H9 (cell line): ENCODE results near the gene CNIH2. TPM values are rescaled to one million over a fixed set of nuclear protein-coding genes. Genes with fewer than 3 reads are reported as not detected.
A peak's percentile ranks its signal among the peaks of the same experiment; 100 is the strongest.

Source experiments
- DNase-seq: peaks from one replicate; pipeline ENCODE4 v3.0.0-alpha.2; 2017
- H2AFZ ChIP-seq: one replicate; pipeline ENCODE4 v1.6.1; 2013; ENCODE audit warnings: mild to moderate bottlenecking, low read length, control low read depth, moderate library complexity
- H2AK5ac ChIP-seq: 2 replicates; pipeline ENCODE4 v1.6.1; 2013; ENCODE audit warnings: low read length, control low read depth, mixed read lengths; ENCODE audit not compliant: insufficient read length
- H2BK120ac ChIP-seq: one replicate; pipeline ENCODE4 v1.6.1; 2013; ENCODE audit warnings: low read depth, mild to moderate bottlenecking, low read length, control low read depth, inconsistent platforms; ENCODE audit not compliant: poor library complexity, severe bottlenecking
- H2BK12ac ChIP-seq: 2 replicates; pipeline ENCODE4 v1.6.1; 2013; ENCODE audit warnings: low read length, control low read depth, mixed read lengths, low read depth; ENCODE audit not compliant: insufficient read length
- H2BK15ac ChIP-seq: 2 replicates; pipeline ENCODE4 v1.6.1; 2013; ENCODE audit warnings: low read depth, low read length, control low read depth
- H2BK20ac ChIP-seq: one replicate; pipeline ENCODE4 v1.6.1; 2013; ENCODE audit warnings: low read depth, mild to moderate bottlenecking, low read length, control low read depth, inconsistent platforms; ENCODE audit not compliant: poor library complexity, severe bottlenecking
- H2BK5ac ChIP-seq: 2 replicates; pipeline ENCODE4 v1.6.1; 2013; ENCODE audit warnings: low read length, control low read depth, mixed read lengths; ENCODE audit not compliant: insufficient read length
- H3K14ac ChIP-seq: 2 replicates; pipeline ENCODE4 v1.6.1; 2013; ENCODE audit warnings: low read length, control low read depth; ENCODE audit not compliant: insufficient read depth
- H3K18ac ChIP-seq: 2 replicates; pipeline ENCODE4 v1.6.1; 2013; ENCODE audit warnings: low read depth, mild to moderate bottlenecking, mixed read lengths, low read length, control low read depth; ENCODE audit not compliant: insufficient read length
- H3K23ac ChIP-seq: 2 replicates; pipeline ENCODE4 v1.6.1; 2013; ENCODE audit warnings: low read length, control low read depth, mixed read lengths, low read depth; ENCODE audit not compliant: insufficient read length
- H3K23me2 ChIP-seq: 2 replicates; pipeline ENCODE4 v1.6.1; 2013; ENCODE audit warnings: low read depth, mild to moderate bottlenecking, mixed read lengths, low read length, control low read depth; ENCODE audit not compliant: insufficient read length, poor library complexity, severe bottlenecking
- H3K27ac ChIP-seq: 2 replicates; pipeline ENCODE4 v1.5.1; 2013; ENCODE audit warnings: low read length, control low read depth, mixed read lengths, low read depth; ENCODE audit not compliant: insufficient read length
- H3K27me3 ChIP-seq: 2 replicates; pipeline ENCODE4 v1.6.1; 2013; ENCODE audit warnings: low read length, control low read depth, inconsistent platforms; ENCODE audit not compliant: insufficient read depth
- H3K4ac ChIP-seq: 2 replicates; pipeline ENCODE4 v1.6.1; 2013; ENCODE audit warnings: low read depth, mild to moderate bottlenecking, control low read depth, inconsistent platforms, low read length, moderate library complexity
- H3K4me1 ChIP-seq: 2 replicates; pipeline ENCODE4 v1.6.1; 2013; ENCODE audit warnings: low read length, control low read depth, inconsistent platforms; ENCODE audit not compliant: insufficient read depth
- H3K4me2 ChIP-seq: 2 replicates; pipeline ENCODE4 v1.6.1; 2013; ENCODE audit warnings: low read length, control low read depth, mixed read lengths; ENCODE audit not compliant: insufficient read length, insufficient read depth
- H3K56ac ChIP-seq: 2 replicates; pipeline ENCODE4 v1.6.1; 2013; ENCODE audit warnings: low read depth, mild to moderate bottlenecking, mixed read lengths, low read length, control low read depth; ENCODE audit not compliant: insufficient read length
- H3K79me1 ChIP-seq: 2 replicates; pipeline ENCODE4 v1.6.1; 2013; ENCODE audit warnings: low read depth, mild to moderate bottlenecking, moderate library complexity, low read length, control low read depth, inconsistent platforms; ENCODE audit not compliant: insufficient read depth, poor library complexity, severe bottlenecking
- H3K79me2 ChIP-seq: 2 replicates; pipeline ENCODE4 v1.6.1; 2013; ENCODE audit warnings: low read length, control low read depth, inconsistent platforms; ENCODE audit not compliant: insufficient read depth
- H3K9ac ChIP-seq: 2 replicates; pipeline ENCODE4 v1.6.1; 2013; ENCODE audit warnings: low read length, control low read depth, mixed read lengths; ENCODE audit not compliant: insufficient read length; ENCODE audit errors: extremely low read depth
- H3K9me3 ChIP-seq: one replicate; pipeline ENCODE4 v1.6.1; 2013; ENCODE audit warnings: low read depth, low read length, inconsistent platforms; ENCODE audit not compliant: control insufficient read depth
- H3T11ph ChIP-seq: one replicate; pipeline ENCODE4 v1.6.1; 2013; ENCODE audit warnings: mild to moderate bottlenecking, low read length, control low read depth, inconsistent platforms
- H4K20me1 ChIP-seq: one replicate; pipeline ENCODE4 v1.6.1; 2013; ENCODE audit not compliant: control insufficient read depth, insufficient read length, insufficient read depth
- H4K5ac ChIP-seq: 2 replicates; pipeline ENCODE4 v1.6.1; 2013; ENCODE audit warnings: low read depth, mild to moderate bottlenecking, mixed read lengths, low read length, control low read depth; ENCODE audit not compliant: insufficient read length
- H4K8ac ChIP-seq: replicated peaks from 2 replicates; pipeline ENCODE4 v1.6.1; 2013; ENCODE audit warnings: low read length, control low read depth, mixed read lengths, low read depth; ENCODE audit not compliant: insufficient read length
- H4K91ac ChIP-seq: 2 replicates; pipeline ENCODE4 v1.6.1; 2013; ENCODE audit warnings: low read depth, mild to moderate bottlenecking, moderate library complexity, mixed read lengths, low read length, control low read depth; ENCODE audit not compliant: insufficient read length
- H3K27ac Mint-ChIP-seq, 3 experiments: 2 replicates in 2 of 3; 3 replicates in 1 of 3; pipeline ENCODE4 v1.8.0; 2020 to 2021; ENCODE audit warnings: mixed read lengths in 3 of 3, mild to moderate bottlenecking in 1 of 3, moderate library complexity in 1 of 3
- H3K27me3 Mint-ChIP-seq: 2 replicates; pipeline ENCODE4 v1.8.0; 2021; ENCODE audit warnings: low read depth, mild to moderate bottlenecking, moderate library complexity, mixed read lengths
- H3K36me3 Mint-ChIP-seq, 3 experiments: 2 replicates in 2 of 3; 3 replicates in 1 of 3; pipeline ENCODE4 v1.8.0; 2020 to 2021; ENCODE audit warnings: low read depth in 3 of 3, mixed read lengths in 3 of 3; ENCODE audit not compliant: insufficient read depth in 1 of 3
- H3K4me1 Mint-ChIP-seq, 2 experiments: 2 replicates each; pipeline ENCODE4 v1.8.0; 2020; ENCODE audit warnings: mixed read lengths in 2 of 2
- H3K4me3 Mint-ChIP-seq, 2 experiments: 2 replicates in 1 of 2; 3 replicates in 1 of 2; pipeline ENCODE4 v1.8.0; 2020 to 2021; ENCODE audit warnings: mild to moderate bottlenecking in 2 of 2, mixed read lengths in 2 of 2, moderate library complexity in 1 of 2
- H3K9me3 Mint-ChIP-seq, 2 experiments: 2 replicates in 1 of 2; 3 replicates in 1 of 2; pipeline ENCODE4 v1.8.0; 2020; ENCODE audit warnings: mild to moderate bottlenecking in 2 of 2, mixed read lengths in 2 of 2, moderate library complexity in 1 of 2
- CTCF ChIP-seq: fragments of 200-600 bp; sonication (generic); conservative IDR thresholded peaks from 3 replicates; pipeline ENCODE4 v1.8.0; 2021; ENCODE audit warnings: antibody characterized with exemption, mild to moderate bottlenecking
- WGBS: extraction: QIAGEN DNeasy Blood & Tissue Kit; methylation state at CpG from one replicate; pipeline ENCODE4 v1.1.7; 2013; ENCODE audit warnings: missing lambda C conversion rate, low lambda C conversion rate, mixed read lengths; ENCODE audit not compliant: insufficient read length; ENCODE audit errors: extremely low coverage; 5-methylcytosine and 5-hydroxymethylcytosine counted together
- total RNA-seq: library from RNA; stranded (reverse); gene quantifications from 2 replicates; pipeline ENCODE4 v1.2.1, GENCODE V29; 2021

Gene CNIH2
- total RNA-seq, 1 experiment from 2014 or later = 12.0 TPM

GRCh38 chr11:66291706-66292542 lies 13.9 kb downstream of the CNIH2 start, which contains the start of gene TMEM151A:
TSS of gene TMEM151A (plus strand) at chr11:66291894. CDS start at chr11:66292014, 120 bp downstream.
- Histone ChIP-seq H3K23me2 (peaks cover 13% of the 10 kb centered on the region), H3K79me2 (peaks cover 1% of the 10 kb centered on the region; the same call in 1 of the 2 replicates), H3K56ac (no peak within 1 kb of the TSS), H3K14ac (peak within 1 kb of the TSS; percentile 12; the same call in 1 of the 2 replicates), H3K79me1 (no peaks in the 10 kb centered on the region), H3K27ac (no peak within 1 kb of the TSS), H4K8ac (no peak within 1 kb of the TSS), H2BK15ac (no peak within 1 kb of the TSS), H3K18ac (no peak within 1 kb of the TSS), H2BK5ac (no peak within 1 kb of the TSS), H2AFZ (no peak within 1 kb of the TSS), H4K20me1 (no peaks in the 10 kb centered on the region), H3K4me2 (peak within 1 kb of the TSS; percentile 3), H2BK12ac (no peak within 1 kb of the TSS), H3K23ac (no peak within 1 kb of the TSS), H3K4ac (no peak within 1 kb of the TSS), H3T11ph (no peak within 1 kb of the TSS), H3K9ac (no peak within 1 kb of the TSS), H4K91ac (no peak within 1 kb of the TSS), H3K4me1 (peaks cover 6% of the 10 kb centered on the region), H4K5ac (no peak within 1 kb of the TSS), H3K27me3 (peaks cover 8% of the 10 kb centered on the region; the same call in 1 of the 2 replicates), H2BK120ac (no peak within 1 kb of the TSS), H2AK5ac (no peak within 1 kb of the TSS), H2BK20ac (no peak within 1 kb of the TSS), H3K9me3 (no peaks in the 10 kb centered on the region)
- Mint-ChIP-seq H3K36me3 (peaks cover 0 to 2% (median 0%) of the 10 kb centered on the region in 3 experiments; a peak in 3 of 7 replicates), H3K4me1 (peaks cover 18 to 29% of the 10 kb centered on the region in 2 experiments), H3K4me3 (peak within 1 kb of the TSS; percentile 86 to 91), H3K27ac (no peak within 1 kb of the TSS), H3K9me3 (no peaks in the 10 kb centered on the region; a peak in 1 of 5 replicates), H3K27me3 (peaks cover 39% of the 10 kb centered on the region)
- DNase-seq = no peak
- no CpG with 5 or more reads among the region's 95 CpGs for WGBS
- no peak for TF ChIP-seq CTCF
